ENCODE results near the gene CBFA2T2.

DNA sequence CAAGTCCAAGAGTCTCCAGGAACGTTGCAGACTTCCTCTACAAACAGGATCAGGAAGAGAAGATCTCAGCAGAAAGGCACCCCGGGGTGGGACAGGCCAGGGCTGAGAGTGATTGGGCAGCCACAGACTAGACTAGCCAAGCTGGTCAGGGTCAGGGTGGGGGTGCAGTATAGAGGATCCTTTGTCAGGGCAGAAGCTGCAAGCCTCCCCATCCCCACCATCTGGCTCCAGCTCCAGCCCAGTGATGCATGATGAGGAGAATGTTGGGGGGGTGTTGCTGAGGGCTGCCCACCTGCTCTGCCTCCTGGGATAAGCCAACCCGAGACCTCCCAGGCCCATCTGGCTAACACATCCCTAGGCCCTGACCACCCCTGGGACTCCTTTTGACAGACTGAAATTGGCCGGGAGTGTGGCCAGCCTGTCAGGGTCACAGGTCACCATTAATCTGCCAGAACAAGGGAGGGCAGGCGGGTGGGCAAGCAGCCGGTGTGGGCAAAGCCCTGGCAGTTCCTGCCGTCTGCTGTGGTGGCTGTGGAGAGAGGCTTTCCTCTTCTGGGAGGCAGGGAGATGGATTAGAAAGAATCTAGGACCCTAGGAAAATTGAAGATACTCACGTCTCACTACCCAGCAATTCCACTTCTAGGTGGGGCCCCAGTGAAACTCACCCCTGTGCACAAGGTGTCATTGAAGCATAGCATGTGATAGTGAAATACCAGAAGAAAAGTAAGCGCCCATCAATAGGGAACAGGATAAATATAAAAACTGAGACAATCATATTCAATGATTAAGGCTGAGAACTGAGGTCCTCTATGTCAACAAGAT lies 24.2 kb upstream of the CBFA2T2 start:
- TF ChIP-seq POLR2A (IDR thresholded peaks at IDR 0.05): no peak
- TF ChIP-seq, protein P1, sequence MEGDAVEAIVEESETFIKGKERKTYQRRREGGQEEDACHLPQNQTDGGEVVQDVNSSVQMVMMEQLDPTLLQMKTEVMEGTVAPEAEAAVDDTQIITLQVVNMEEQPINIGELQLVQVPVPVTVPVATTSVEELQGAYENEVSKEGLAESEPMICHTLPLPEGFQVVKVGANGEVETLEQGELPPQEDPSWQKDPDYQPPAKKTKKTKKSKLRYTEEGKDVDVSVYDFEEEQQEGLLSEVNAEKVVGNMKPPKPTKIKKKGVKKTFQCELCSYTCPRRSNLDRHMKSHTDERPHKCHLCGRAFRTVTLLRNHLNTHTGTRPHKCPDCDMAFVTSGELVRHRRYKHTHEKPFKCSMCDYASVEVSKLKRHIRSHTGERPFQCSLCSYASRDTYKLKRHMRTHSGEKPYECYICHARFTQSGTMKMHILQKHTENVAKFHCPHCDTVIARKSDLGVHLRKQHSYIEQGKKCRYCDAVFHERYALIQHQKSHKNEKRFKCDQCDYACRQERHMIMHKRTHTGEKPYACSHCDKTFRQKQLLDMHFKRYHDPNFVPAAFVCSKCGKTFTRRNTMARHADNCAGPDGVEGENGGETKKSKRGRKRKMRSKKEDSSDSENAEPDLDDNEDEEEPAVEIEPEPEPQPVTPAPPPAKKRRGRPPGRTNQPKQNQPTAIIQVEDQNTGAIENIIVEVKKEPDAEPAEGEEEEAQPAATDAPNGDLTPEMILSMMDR (IDR thresholded peaks at IDR 0.05): no peak
